Gastrocnemius medialis (tissue), 4 donors: ENCODE results near the gene CNR2. TPM values are rescaled to one million over a fixed set of nuclear protein-coding genes. Genes with fewer than 3 reads are reported as not detected.

Source experiments
- ATAC-seq, 2 donors: fragments of 150-250 bp; one replicate each; pipeline ENCODE4 v1.9.1; 2016
- DNase-seq, 2 donors: peaks; one replicate each; pipeline ENCODE4 v3.0.0-alpha.2; 2019
- H3K27ac ChIP-seq, 4 donors: fragments of 200-600 bp; sonication (generic); 1 replicate in 1 of 4; 2 replicates in 3 of 4; pipeline ENCODE4 v1.5.1; 2016 to 2018; ENCODE audit warnings: mild to moderate bottlenecking in 2 of 4, moderate library complexity in 1 of 4
- H3K27me3 ChIP-seq, 3 donors: fragments of 200-600 bp; sonication (generic) in 2 of 3; 1 replicate in 1 of 3; 2 replicates in 2 of 3; pipeline versions ENCODE4 v1.5.1 to v1.6.0; 2016 to 2019; ENCODE audit warnings: mild to moderate bottlenecking in 1 of 3, moderate library complexity in 1 of 3
- H3K36me3 ChIP-seq, 2 donors: fragments of 200-600 bp; sonication (generic) in 1 of 2; one replicate each; pipeline ENCODE4 v1.5.1; 2017 to 2018
- H3K4me1 ChIP-seq, 2 donors: fragments of 200-600 bp; sonication (generic) in 1 of 2; one replicate each; pipeline ENCODE4 v1.5.1; 2016 to 2017; ENCODE audit warnings: mild to moderate bottlenecking in 2 of 2
- H3K4me3 ChIP-seq, 4 donors: fragments of 200-600 bp; sonication (generic) in 3 of 4; 1 replicate in 1 of 4; 2 replicates in 3 of 4; pipeline ENCODE4 v1.5.1; 2016 to 2019; ENCODE audit warnings: mild to moderate bottlenecking in 2 of 4
- H3K9me3 ChIP-seq, 3 donors: fragments of 200-600 bp; sonication (generic) in 2 of 3; 1 replicate in 1 of 3; 2 replicates in 2 of 3; pipeline ENCODE4 v1.5.1; 2016 to 2019
- CTCF ChIP-seq, 5 experiments: fragments of 450-650 bp in 3 of 5; fragments of 200-600 bp in 2 of 5; sonication (generic) in 2 of 5; IDR thresholded peaks in 4 of 5; conservative IDR thresholded peaks in 1 of 5; 1 replicate in 4 of 5; 2 replicates in 1 of 5; pipeline ENCODE4 v1.5.1; 2016 to 2019; ENCODE audit warnings: antibody characterized with exemption in 5 of 5, mild to moderate bottlenecking in 3 of 5, moderate library complexity in 3 of 5
- POLR2A ChIP-seq, 2 donors: fragments of 450-650 bp; IDR thresholded peaks; one replicate each; pipeline ENCODE4 v1.6.1; 2017; ENCODE audit warnings: antibody characterized with exemption in 2 of 2, mild to moderate bottlenecking in 2 of 2, moderate library complexity in 2 of 2
- in situ Hi-C, 4 donors: fragments of 200-750 bp; cut with MboI; loops; one replicate each; pipeline versions ENCODE4 v1.15.0 to v1.8.0; 2017; ENCODE audit warnings: low sequenced_read_pairs in 4 of 4
- intact Hi-C: fragments of 100-400 bp; cut with DNase I; formaldehyde crosslinking; loops from one replicate; pipeline ENCODE4 v1.15.1; 2023; ENCODE audit warnings: low total_unique reads
- microRNA counts, 2 donors: library from miRNA; unstranded; fragments of <30 nt; microRNA quantifications; one replicate each; lab custom pipeline; 2016
- microRNA-seq, 2 donors: library from miRNA; unstranded; fragments of <30 nt; microRNA quantifications; one replicate each; pipeline ENCODE4, GENCODE V29; 2016; ENCODE audit warnings: borderline replicate concordance in 2 of 2
- total RNA-seq, 4 donors: library from RNA; depleted of rRNA; stranded (reverse); fragments of >200 nt; gene quantifications; one replicate each; pipeline versions ENCODE4 v1.1.0 to v1.2.3, GENCODE V29; 2016

CNR2 gene
- total RNA-seq, 4 donors from 2014 or later, result not detected

DNA sequence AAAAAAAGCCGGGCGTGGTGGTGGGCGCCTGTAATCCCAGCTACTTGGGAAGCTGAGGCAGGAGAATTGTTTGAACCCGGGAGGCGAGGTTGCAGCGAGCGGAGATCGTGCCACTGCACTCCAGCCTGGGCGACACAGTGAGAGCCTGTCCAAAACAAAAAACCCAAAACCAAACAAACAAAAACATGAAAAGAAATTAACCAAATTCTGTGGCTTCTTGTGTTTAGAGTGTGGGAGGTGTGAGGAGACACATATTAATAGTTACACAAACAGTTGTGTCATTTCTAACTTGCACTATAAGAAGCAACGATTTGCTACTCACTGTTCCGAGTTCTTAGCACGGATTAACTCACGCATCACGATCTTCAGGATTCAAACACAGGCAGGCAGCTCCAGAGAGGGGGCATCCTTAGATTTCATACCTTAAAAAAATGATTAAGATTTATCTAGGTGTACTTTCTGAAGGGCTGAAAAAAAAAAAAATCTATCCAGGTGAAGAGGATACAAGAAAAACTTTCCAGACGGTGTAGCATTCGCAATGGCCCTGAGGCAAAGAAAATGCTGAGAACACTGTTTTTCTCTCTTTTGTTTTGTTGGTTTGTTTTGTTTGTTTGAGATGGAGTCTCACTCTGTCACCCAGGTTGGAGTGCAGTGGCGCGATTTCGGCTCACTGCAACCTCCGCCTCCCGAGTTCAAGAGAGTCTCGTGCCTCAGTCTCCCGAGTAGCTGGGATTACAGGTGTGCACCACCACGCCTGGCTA, 87.2 kb downstream of the CNR2 start:
- in situ Hi-C loops (no loop called here), intact Hi-C loops (loop anchor here (5.0 kb wide), 1 partner anchor 41 kb away; the partner anchor contains the start of gene FUCA1)
- H3K27me3 ChIP-seq, result no peaks in the 10 kb centered on the region
- H3K9me3 ChIP-seq, result no peaks in the 10 kb centered on the region
- peak overlapping the region; percentile 96 to 100 (median 98) for H3K27ac ChIP-seq
- no peak for DNase-seq
- no peak for ATAC-seq
- no peaks in the 10 kb centered on the region for H3K36me3 ChIP-seq
- TF ChIP-seq POLR2A (IDR thresholded peaks at IDR 0.05) (no peak), CTCF (IDR thresholded peaks at IDR 0.05 in 4 of 5, conservative IDR thresholded peaks at IDR 0.05 in 1 of 5) (no peak)
- H3K4me3 ChIP-seq, result peak overlapping the region; percentile 91 to 99 (median 96)
- H3K4me1 ChIP-seq, result peaks cover 12 to 15% of the 10 kb centered on the region in 2 donors

DNA sequence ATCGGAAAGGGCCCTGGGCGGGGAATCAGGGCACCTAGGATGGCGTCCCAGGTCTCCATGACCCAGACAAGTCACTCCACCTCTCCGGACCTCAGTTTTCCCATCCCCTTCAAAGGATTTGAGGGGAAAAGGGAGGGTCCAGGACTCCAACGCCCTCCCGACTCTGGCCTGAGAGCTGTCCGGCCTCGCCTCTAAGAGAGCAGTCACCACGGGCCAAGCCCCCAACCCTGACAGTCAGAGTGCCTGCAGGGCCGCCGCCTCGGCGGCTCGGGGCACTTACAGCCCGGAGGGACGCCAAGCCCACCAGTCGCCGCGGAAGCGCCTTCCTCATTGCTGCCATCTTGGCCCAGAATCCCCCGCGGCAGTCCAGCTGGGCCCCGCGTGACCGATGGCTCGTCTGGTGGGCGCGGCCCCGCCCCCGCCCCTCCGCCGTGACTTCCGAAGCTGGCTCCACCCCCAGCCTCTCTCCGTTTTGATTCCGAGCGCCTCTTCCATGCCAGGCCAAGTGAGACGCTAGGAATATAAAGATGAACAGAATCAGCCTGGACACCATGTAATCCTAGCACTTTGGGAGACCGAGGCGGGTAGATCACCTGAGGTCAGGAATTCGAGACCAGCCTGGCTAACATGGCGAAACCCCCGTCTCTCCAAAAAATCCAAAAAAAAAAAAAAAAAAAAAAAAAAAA, 87.9 kb downstream of the CNR2 start, which contains the start of gene HMGCL:
HMGCL (minus strand) TSS at position 354 of the 686 bp plus-strand sequence; CDS start at position 340, 14 bp downstream.
- H3K36me3 ChIP-seq, result peaks cover 0 to under 1% of the 10 kb centered on the region in 2 donors
- intact Hi-C loops, result loop anchor here (5.0 kb wide), 1 partner anchor 42 kb away; the partner anchor contains the start of gene FUCA1
- TF ChIP-seq POLR2A (IDR thresholded peaks at IDR 0.05) (peak; percentile 93 to 94), CTCF (IDR thresholded peaks at IDR 0.05 in 4 of 5, conservative IDR thresholded peaks at IDR 0.05 in 1 of 5) (no peak)
- peaks cover 12 to 15% of the 10 kb centered on the region in 2 donors for H3K4me1 ChIP-seq
- H3K9me3 ChIP-seq, result no peaks in the 10 kb centered on the region
- ATAC-seq (peak; percentile 85 to 89), DNase-seq (peak; percentile 82 to 88)
- peak within 1 kb of the TSS; percentile 96 to 100 (median 98) for H3K27ac ChIP-seq
- peak within 1 kb of the TSS; percentile 91 to 99 (median 96) for H3K4me3 ChIP-seq
- in situ Hi-C loops, result no loop called here
- no peaks in the 10 kb centered on the region for H3K27me3 ChIP-seq

DNA sequence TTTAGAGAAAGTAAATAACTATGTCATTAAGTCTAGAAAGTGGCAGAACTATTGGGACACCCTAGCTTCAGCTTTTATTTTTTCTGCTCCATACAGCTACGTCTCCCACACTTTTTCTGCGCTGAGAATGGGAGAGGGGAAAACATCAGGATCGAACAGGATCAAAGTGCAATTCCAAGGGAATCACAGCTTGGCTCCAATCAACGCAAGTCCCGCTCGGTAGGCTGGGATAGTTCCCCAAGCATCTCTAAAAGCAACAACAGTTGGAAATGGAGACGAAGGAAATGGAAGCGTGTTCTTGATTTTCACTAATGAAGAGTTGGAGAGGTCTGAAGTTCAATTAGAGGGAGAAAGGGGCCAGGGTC, 88.5 kb downstream of the CNR2 start:
- Histone ChIP-seq H3K27ac (peak overlapping the region; percentile 96 to 100 (median 98)), H3K36me3 (peaks cover 0 to 6% of the 10 kb centered on the region in 2 donors), H3K4me1 (peaks cover 12 to 15% of the 10 kb centered on the region in 2 donors), H3K27me3 (no peaks in the 10 kb centered on the region), H3K9me3 (no peaks in the 10 kb centered on the region), H3K4me3 (peak overlapping the region; percentile 91 to 99 (median 96))
- DNase-seq (no peak), ATAC-seq (peak; percentile 4 to 7)
- no peak for TF ChIP-seq POLR2A (IDR thresholded peaks at IDR 0.05)
- in situ Hi-C loops, result no loop called here
- intact Hi-C loops, result loop anchor here (5.0 kb wide), 1 partner anchor 43 kb away; the partner anchor contains the start of gene FUCA1

- Histone ChIP-seq H3K4me3 (no peak overlapping the region), H3K27me3 (no peaks in the 10 kb centered on the region), H3K27ac (peak overlapping the region; percentile 96 to 100 (median 98)), H3K9me3 (no peaks in the 10 kb centered on the region), H3K36me3 (peaks cover 0 to 8% of the 10 kb centered on the region in 2 donors), H3K4me1 (peaks cover 12 to 15% of the 10 kb centered on the region in 2 donors)
- DNase-seq, result peak; percentile 37 to 46
- no peak for TF ChIP-seq CTCF (IDR thresholded peaks at IDR 0.05 in 4 of 5, conservative IDR thresholded peaks at IDR 0.05 in 1 of 5)
- peak; percentile 28 to 35 for TF ChIP-seq POLR2A (IDR thresholded peaks at IDR 0.05)
- peak; percentile 71 to 82 for ATAC-seq
- in situ Hi-C loops (no loop called here), intact Hi-C loops (no loop called here)
Measured at GRCh38 chr1:23823767-23824166, 89.4 kb downstream of the CNR2 start.

MicroRNA genes within 50 kb of the gene (microRNA counts, 767-probe panel; counts per million panel counts)
- 356 to 448 counts per million in 2 donors for microRNA hsa-miR-378f (lab: Ali Mortazavi, UCI)

Small RNAs within 50 kb of the gene (microRNA-seq; reads per million reads assigned to microRNA genes)
- gene MIR378F, result 0 to 1.2 reads per million in 2 donors

Other genes starting within 250 kb of the CNR2 start
- 100 to 1,000 TPM; 302 to 593 (median 504) TPM for gene RPL11, start 221.6 kb downstream of the CNR2 start, total RNA-seq
- gene ELOA, start 169.9 kb downstream of the CNR2 start, total RNA-seq, result 10 to 100 TPM; 44.7 to 73.0 (median 59.0) TPM
- 100 to 1,000 TPM in 1 of 4 donors, 10 to 100 TPM in 3; 79.9 to 104 (median 90.3) TPM for gene PITHD1, start 134.9 kb downstream of the CNR2 start, total RNA-seq
- gene LYPLA2, start 122.2 kb downstream of the CNR2 start, total RNA-seq, result 10 to 100 TPM; 35.3 to 40.9 (median 36.7) TPM
- 1 to 10 TPM; 2.9 to 5.7 (median 4.1) TPM for gene GALE, start 112.6 kb downstream of the CNR2 start, total RNA-seq
- 10 to 100 TPM; 19.1 to 30.0 (median 29.5) TPM for gene HMGCL, start 87.9 kb downstream of the CNR2 start, total RNA-seq
- gene FUCA1, start 45.1 kb downstream of the CNR2 start, total RNA-seq, result 10 to 100 TPM in 3 of 4 donors, 1 to 10 TPM in 1; 8.1 to 15.4 (median 12.4) TPM
- gene PNRC2, start 46.5 kb upstream of the CNR2 start, total RNA-seq, result 10 to 100 TPM; 26.5 to 54.2 (median 39.4) TPM
- gene SRSF10, start 67.0 kb upstream of the CNR2 start, total RNA-seq, result 10 to 100 TPM; 20.4 to 49.9 (median 26.5) TPM
- gene MYOM3, start 198.8 kb upstream of the CNR2 start, total RNA-seq, result 100 to 1,000 TPM; 114 to 266 (median 184) TPM
- under 1 TPM in 1 of 4 donors, not detected in 3; 0.36 TPM for gene IL22RA1, start 229.8 kb upstream of the CNR2 start, total RNA-seq